HL-60 (cell line): Measurements from ENCODE around the gene MYO5B.

Experiments
- POLR2AphosphoS5 ChIP-seq: IDR thresholded peaks from 2 replicates; pipeline ENCODE4 v1.6.1; 2012; ENCODE audit warnings: low read depth
- TF ChIP-seq, protein P1 (sequence below): IDR thresholded peaks from one replicate; pipeline ENCODE4 v1.5.1; 2011; ENCODE audit warnings: low read length, control low read depth, inconsistent platforms; ENCODE audit not compliant: insufficient read depth
- TF ChIP-seq, protein P2 (sequence below): IDR thresholded peaks from 2 replicates; pipeline ENCODE4 v1.6.1; 2012; ENCODE audit warnings: low read depth; ENCODE audit not compliant: insufficient replicate concordance

DNA sequence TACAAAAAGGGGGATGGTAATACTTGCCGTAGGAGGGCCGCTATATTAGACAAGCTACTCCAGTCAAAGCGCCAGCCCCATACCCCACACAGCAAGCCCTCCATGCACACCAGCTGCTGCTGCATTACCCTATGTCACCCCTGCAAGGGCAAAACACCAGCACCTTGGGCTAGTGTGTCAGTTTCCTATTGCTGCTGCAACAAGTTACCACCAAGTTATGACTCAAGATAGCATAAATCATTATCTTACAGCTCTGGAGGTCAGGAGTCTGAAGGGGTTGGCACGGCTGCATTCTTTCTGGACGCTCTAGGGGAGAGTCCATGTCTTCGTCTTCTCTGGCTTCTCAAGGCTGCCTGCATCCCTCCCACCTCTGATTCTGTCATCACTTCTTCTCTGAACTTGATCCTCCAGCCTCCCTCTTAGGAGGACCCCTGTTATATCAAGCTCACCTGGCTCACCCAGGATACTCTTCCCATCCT is 293.0 kb downstream of the MYO5B start:
- TF ChIP-seq, protein P1, sequence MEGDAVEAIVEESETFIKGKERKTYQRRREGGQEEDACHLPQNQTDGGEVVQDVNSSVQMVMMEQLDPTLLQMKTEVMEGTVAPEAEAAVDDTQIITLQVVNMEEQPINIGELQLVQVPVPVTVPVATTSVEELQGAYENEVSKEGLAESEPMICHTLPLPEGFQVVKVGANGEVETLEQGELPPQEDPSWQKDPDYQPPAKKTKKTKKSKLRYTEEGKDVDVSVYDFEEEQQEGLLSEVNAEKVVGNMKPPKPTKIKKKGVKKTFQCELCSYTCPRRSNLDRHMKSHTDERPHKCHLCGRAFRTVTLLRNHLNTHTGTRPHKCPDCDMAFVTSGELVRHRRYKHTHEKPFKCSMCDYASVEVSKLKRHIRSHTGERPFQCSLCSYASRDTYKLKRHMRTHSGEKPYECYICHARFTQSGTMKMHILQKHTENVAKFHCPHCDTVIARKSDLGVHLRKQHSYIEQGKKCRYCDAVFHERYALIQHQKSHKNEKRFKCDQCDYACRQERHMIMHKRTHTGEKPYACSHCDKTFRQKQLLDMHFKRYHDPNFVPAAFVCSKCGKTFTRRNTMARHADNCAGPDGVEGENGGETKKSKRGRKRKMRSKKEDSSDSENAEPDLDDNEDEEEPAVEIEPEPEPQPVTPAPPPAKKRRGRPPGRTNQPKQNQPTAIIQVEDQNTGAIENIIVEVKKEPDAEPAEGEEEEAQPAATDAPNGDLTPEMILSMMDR: no peak
- TF ChIP-seq POLR2AphosphoS5: no peak
- TF ChIP-seq, protein P2, sequence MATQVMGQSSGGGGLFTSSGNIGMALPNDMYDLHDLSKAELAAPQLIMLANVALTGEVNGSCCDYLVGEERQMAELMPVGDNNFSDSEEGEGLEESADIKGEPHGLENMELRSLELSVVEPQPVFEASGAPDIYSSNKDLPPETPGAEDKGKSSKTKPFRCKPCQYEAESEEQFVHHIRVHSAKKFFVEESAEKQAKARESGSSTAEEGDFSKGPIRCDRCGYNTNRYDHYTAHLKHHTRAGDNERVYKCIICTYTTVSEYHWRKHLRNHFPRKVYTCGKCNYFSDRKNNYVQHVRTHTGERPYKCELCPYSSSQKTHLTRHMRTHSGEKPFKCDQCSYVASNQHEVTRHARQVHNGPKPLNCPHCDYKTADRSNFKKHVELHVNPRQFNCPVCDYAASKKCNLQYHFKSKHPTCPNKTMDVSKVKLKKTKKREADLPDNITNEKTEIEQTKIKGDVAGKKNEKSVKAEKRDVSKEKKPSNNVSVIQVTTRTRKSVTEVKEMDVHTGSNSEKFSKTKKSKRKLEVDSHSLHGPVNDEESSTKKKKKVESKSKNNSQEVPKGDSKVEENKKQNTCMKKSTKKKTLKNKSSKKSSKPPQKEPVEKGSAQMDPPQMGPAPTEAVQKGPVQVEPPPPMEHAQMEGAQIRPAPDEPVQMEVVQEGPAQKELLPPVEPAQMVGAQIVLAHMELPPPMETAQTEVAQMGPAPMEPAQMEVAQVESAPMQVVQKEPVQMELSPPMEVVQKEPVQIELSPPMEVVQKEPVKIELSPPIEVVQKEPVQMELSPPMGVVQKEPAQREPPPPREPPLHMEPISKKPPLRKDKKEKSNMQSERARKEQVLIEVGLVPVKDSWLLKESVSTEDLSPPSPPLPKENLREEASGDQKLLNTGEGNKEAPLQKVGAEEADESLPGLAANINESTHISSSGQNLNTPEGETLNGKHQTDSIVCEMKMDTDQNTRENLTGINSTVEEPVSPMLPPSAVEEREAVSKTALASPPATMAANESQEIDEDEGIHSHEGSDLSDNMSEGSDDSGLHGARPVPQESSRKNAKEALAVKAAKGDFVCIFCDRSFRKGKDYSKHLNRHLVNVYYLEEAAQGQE: no peak
